SK-N-SH (cell line): ENCODE data around the gene TMEM140. TPM values are rescaled to one million over a fixed set of nuclear protein-coding genes. Genes with fewer than 3 reads are reported as not detected.

Source experiments
- CTCF ChIA-PET: fragments of 300-600, 350-600 bp; formaldehyde crosslinking; extraction: SDS; loops from one replicate; lab custom pipeline; 2021; lab: Yijun Ruan, JAX
- POLR2A ChIA-PET: fragments of 350-600 bp; sonication (Branson Sonifier 250); formaldehyde crosslinking; extraction: SDS; loops from one replicate; lab custom pipeline; 2020; ENCODE audit warnings: antibody characterized with exemption, inconsistent platforms; lab: Yijun Ruan, JAX
- DNase-seq: peaks from one replicate; pipeline ENCODE4 v3.0.0; 2012
- H2AFZ ChIP-seq: fragments of 200-600 bp; sonication (generic); 2 replicates; pipeline ENCODE4 v1.8.1; 2016; ENCODE audit warnings: antibody characterized with exemption, mild to moderate bottlenecking, low read depth
- H3F3A ChIP-seq: fragments of 200-600 bp; sonication (generic); replicated peaks from 2 replicates; pipeline ENCODE3; 2016; ENCODE audit warnings: antibody characterized with exemption, mild to moderate bottlenecking; ENCODE audit not compliant: insufficient read depth
- H3K27ac ChIP-seq, 2 experiments: fragments of 200-500 bp in 1 of 2; fragments of 200-600 bp in 1 of 2; sonication (Bioruptor generic) in 1 of 2; sonication (generic), shearing (Covaris generic) in 1 of 2; 2 replicates each; pipeline versions ENCODE4 v1.5.1 to v1.6.1; 2014 to 2016; ENCODE audit warnings: low read depth in 2 of 2, inconsistent platforms in 1 of 2, low read length in 1 of 2, mild to moderate bottlenecking in 1 of 2, mixed read lengths in 1 of 2
- H3K27me3 ChIP-seq: fragments of 200-600 bp; sonication (generic), shearing (Covaris generic); 2 replicates; pipeline ENCODE4 v1.6.1; 2016; ENCODE audit warnings: mixed run types; ENCODE audit not compliant: insufficient read depth
- H3K36me3 ChIP-seq, 2 experiments: fragments of 200-500 bp in 1 of 2; fragments of 200-600 bp in 1 of 2; sonication (Bioruptor generic) in 1 of 2; sonication (generic) in 1 of 2; replicated peaks in 1 of 2; 2 replicates each; pipeline versions ENCODE3 to v1.5.1; 2014 to 2016; ENCODE audit warnings: low read length in 1 of 2, mild to moderate bottlenecking in 1 of 2; ENCODE audit not compliant: insufficient read depth in 2 of 2, control insufficient read depth in 1 of 2
- H3K4me1 ChIP-seq, 2 experiments: fragments of 200-500 bp in 1 of 2; fragments of 200-600 bp in 1 of 2; sonication (Bioruptor generic) in 1 of 2; sonication (generic), shearing (Covaris generic) in 1 of 2; 2 replicates each; pipeline versions ENCODE4 v1.5.1 to v1.6.1; 2014 to 2016; ENCODE audit warnings: low read depth in 1 of 2, low read length in 1 of 2, mixed run types in 1 of 2; ENCODE audit not compliant: insufficient read depth in 2 of 2, control insufficient read depth in 1 of 2
- H3K4me2 ChIP-seq: fragments of 200-600 bp; sonication (generic), shearing (Covaris generic); 2 replicates; pipeline ENCODE4 v1.6.1; 2017; ENCODE audit warnings: mixed run types
- H3K4me3 ChIP-seq, 2 experiments: fragments of 200-500 bp in 1 of 2; fragments of 200-600 bp in 1 of 2; sonication (Bioruptor generic) in 1 of 2; sonication (generic), shearing (Covaris generic) in 1 of 2; 2 replicates each; pipeline versions ENCODE4 v1.5.1 to v1.8.1; 2014 to 2016; ENCODE audit warnings: low read depth in 2 of 2, inconsistent platforms in 1 of 2, low read length in 1 of 2, mild to moderate bottlenecking in 1 of 2, mixed read lengths in 1 of 2, moderate library complexity in 1 of 2
- H3K79me2 ChIP-seq: fragments of 200-600 bp; sonication (generic); 2 replicates; pipeline ENCODE4 v1.8.1; 2017; ENCODE audit warnings: mild to moderate bottlenecking; ENCODE audit not compliant: insufficient read depth
- H3K9ac ChIP-seq: fragments of 200-600 bp; sonication (generic); 2 replicates; pipeline ENCODE4 v1.6.1; 2017; ENCODE audit warnings: mixed run types
- H3K9me2 ChIP-seq: fragments of 200-600 bp; sonication (generic); 2 replicates; pipeline ENCODE4 v1.6.1; 2017; ENCODE audit warnings: mixed run types
- H3K9me3 ChIP-seq: fragments of 200-600 bp; sonication (generic); 2 replicates; pipeline ENCODE4 v1.6.1; 2017; ENCODE audit warnings: mixed run types, mild to moderate bottlenecking, moderate library complexity
- H4K20me1 ChIP-seq: fragments of 200-600 bp; sonication (generic); 2 replicates; pipeline ENCODE4 v1.6.1; 2017; ENCODE audit warnings: mild to moderate bottlenecking, mixed run types; ENCODE audit not compliant: insufficient read depth
- CTCF ChIP-seq: fragments of 200-600 bp; sonication (generic); IDR thresholded peaks from 2 replicates; pipeline ENCODE4 v1.6.1; 2017; ENCODE audit warnings: antibody characterized with exemption, mild to moderate bottlenecking, moderate library complexity
- ELF1 ChIP-seq: IDR thresholded peaks from 2 replicates; pipeline ENCODE4 v1.4.0; 2012
- FOXM1 ChIP-seq: IDR thresholded peaks from 2 replicates; pipeline ENCODE4 v1.4.0; 2012; ENCODE audit warnings: low read depth, mild to moderate bottlenecking
- MAX ChIP-seq: IDR thresholded peaks from 2 replicates; pipeline ENCODE4 v1.4.0; 2012; ENCODE audit warnings: low read depth
- MXI1 ChIP-seq: IDR thresholded peaks from 2 replicates; pipeline ENCODE4 v1.6.1; 2012; ENCODE audit warnings: mild to moderate bottlenecking, low read depth, low read length, improper control_type of control experiment
- PBX3 ChIP-seq: IDR thresholded peaks from 2 replicates; pipeline ENCODE4; 2012
- RXRA ChIP-seq: IDR thresholded peaks from 2 replicates; pipeline ENCODE4 v1.4.0; 2012; ENCODE audit warnings: low read depth, mild to moderate bottlenecking, borderline replicate concordance
- SIN3A ChIP-seq: IDR thresholded peaks from 2 replicates; pipeline ENCODE4 v1.6.1; 2012; ENCODE audit warnings: low read depth, mild to moderate bottlenecking, low read length, moderate library complexity, borderline replicate concordance
- SMC3 ChIP-seq: IDR thresholded peaks from 2 replicates; pipeline ENCODE4 v1.6.1; 2012; ENCODE audit warnings: low read depth, low read length, improper control_type of control experiment
- TAF1 ChIP-seq: IDR thresholded peaks from 2 replicates; pipeline ENCODE4 v1.6.1; 2012; ENCODE audit warnings: low read depth, mild to moderate bottlenecking, low read length, moderate library complexity, borderline replicate concordance
- USF2 ChIP-seq: fragments of 150-350 bp; IDR thresholded peaks from 2 replicates; pipeline ENCODE4 v1.6.1; 2017; ENCODE audit warnings: antibody characterized with exemption, low read length, low read depth, borderline replicate concordance
- YY1 ChIP-seq: IDR thresholded peaks from 2 replicates; pipeline ENCODE4 v1.4.0; 2012; ENCODE audit warnings: low read depth, mild to moderate bottlenecking
- WGBS: methylation state at CpG from one replicate; pipeline ENCODE4 v1.1.6; 2017; ENCODE audit warnings: low lambda C conversion rate; 5-methylcytosine and 5-hydroxymethylcytosine counted together
- polyA plus RNA-seq, 3 experiments: library from polyadenylated mRNA; depleted of rRNA; stranded (reverse); fragments of >200 nt; gene quantifications; 2 replicates each; pipeline ENCODE4 v1.2.3, GENCODE V29; 2012

TMEM140 gene
- polyA plus RNA-seq, 1 of the 3 experiments (the other 2 are of a cell fraction) = 0.12 TPM

- no peak for TF ChIP-seq TAF1
- TF ChIP-seq MXI1 = no peak
- TF ChIP-seq FOXM1 = no peak
- no peak for TF ChIP-seq SIN3A
- TF ChIP-seq CTCF = no peak
- TF ChIP-seq ELF1 = no peak
- TF ChIP-seq PBX3 = no peak
- no peak for TF ChIP-seq YY1
- TF ChIP-seq, all 33 proteins: peak for 0
- no peaks in the 10 kb centered on the region for H3K9me3 ChIP-seq
- ChIA-PET CTCF (interaction anchor here (1.8 to 3.0 kb wide), 2 partner anchors 11 to 37 kb away, joined by 4 to 15 read pairs; partner anchors contain the start of gene CYREN), POLR2A (interaction anchor here (0.9 kb wide), 1 partner anchor 19 kb away, joined by 3 read pairs; no protein-coding TSS in a partner anchor)
- H3K9ac ChIP-seq = no peak overlapping the region
- no peaks in the 10 kb centered on the region for H4K20me1 ChIP-seq
- 93% methylated on average over 6 of the region's 6 CpGs for WGBS
- H3K27ac ChIP-seq = no peak overlapping the region
- peaks cover 0 to 6% of the 10 kb centered on the region in 2 experiments; a peak in 2 of 4 replicates for H3K4me1 ChIP-seq
- H3F3A ChIP-seq = peaks cover 5% of the 10 kb centered on the region
- no peak for DNase-seq
- peaks cover 4 to 6% of the 10 kb centered on the region in 2 experiments for H3K36me3 ChIP-seq
- no peak overlapping the region for H2AFZ ChIP-seq
- H3K9me2 ChIP-seq = no peaks in the 10 kb centered on the region
- H3K4me3 ChIP-seq = no peak overlapping the region
- no peaks in the 10 kb centered on the region for H3K27me3 ChIP-seq
- no peaks in the 10 kb centered on the region for H3K79me2 ChIP-seq
- H3K4me2 ChIP-seq = no peak overlapping the region
Measured at GRCh38 chr7:135208102-135208793, 60.4 kb downstream of the TMEM140 start.

GRCh38 chr7:135209225-135209834 is 61.5 kb downstream of the TMEM140 start:
- Histone ChIP-seq H3K79me2 (no peaks in the 10 kb centered on the region), H3K4me3 (no peak overlapping the region), H3K9me2 (no peaks in the 10 kb centered on the region), H3K27me3 (no peaks in the 10 kb centered on the region), H3K36me3 (peaks cover 2 to 4% of the 10 kb centered on the region in 2 experiments), H3K9ac (no peak overlapping the region), H4K20me1 (no peaks in the 10 kb centered on the region), H3K9me3 (no peaks in the 10 kb centered on the region), H3K4me1 (peaks cover 0 to 6% of the 10 kb centered on the region in 2 experiments; a peak in 2 of 4 replicates), H3F3A (peaks cover 5% of the 10 kb centered on the region), H2AFZ (no peak overlapping the region), H3K4me2 (no peak overlapping the region), H3K27ac (no peak overlapping the region)
- CTCF ChIA-PET = interaction anchor here (0.7 to 3.0 kb wide), 4 partner anchors 12 to 65 kb away, joined by 3 to 15 read pairs (median 4); partner anchors contain the start of gene CYREN
- DNase-seq = no peak
- POLR2A ChIA-PET = no interaction called here
- TF ChIP-seq SMC3 = no peak
- no peak for TF ChIP-seq RXRA
- no peak for TF ChIP-seq MAX
- no peak for TF ChIP-seq USF2
- no peak for TF ChIP-seq ELF1
- TF ChIP-seq CTCF = no peak
- WGBS = 79% methylated on average over 7 of the region's 7 CpGs
